K562 (cell line): ENCODE data around the gene SLC16A4.

Experiments used
- BCL6 ChIP-seq: fragments of 250-450 bp; sonication (Bioruptor Pico); IDR thresholded peaks from 2 replicates; pipeline ENCODE4 v1.4.0; 2020
- CBX3 ChIP-seq, 2 experiments: IDR thresholded peaks; 1 replicate in 1 of 2; 2 replicates in 1 of 2; pipeline ENCODE4 v1.6.1; 2012; ENCODE audit warnings: inconsistent platforms in 2 of 2, low read length in 2 of 2, borderline replicate concordance in 1 of 2, control low read depth in 1 of 2
- CTCF ChIP-seq, 3 experiments: IDR thresholded peaks in 2 of 3; conservative IDR thresholded peaks in 1 of 3; 2 replicates each; pipeline ENCODE4 v1.5.1; 2011 to 2012; ENCODE audit warnings: low read length in 3 of 3, mild to moderate bottlenecking in 3 of 3, control low read depth in 2 of 3, improper control_type of control experiment in 1 of 3, inconsistent platforms in 1 of 3, low read depth in 1 of 3, mixed read lengths in 1 of 3, moderate library complexity in 1 of 3; ENCODE audit not compliant: insufficient read depth in 2 of 3
- DDX20 ChIP-seq: fragments of 450-650 bp; IDR thresholded peaks from 2 replicates; pipeline ENCODE4 v1.6.1; 2016; ENCODE audit warnings: missing genetic modification characterization, low read depth, mild to moderate bottlenecking, missing compliant biosample characterization, moderate library complexity
- EZH2 ChIP-seq: IDR thresholded peaks from 2 replicates; pipeline ENCODE4 v1.6.1; 2012; ENCODE audit warnings: low read depth, mild to moderate bottlenecking, inconsistent platforms, low read length, borderline replicate concordance
- NR3C1 ChIP-seq: sonication (generic); formaldehyde crosslinking; IDR thresholded peaks from 2 replicates; pipeline ENCODE4 v1.8.1; 2022; ENCODE audit warnings: missing genetic modification reagents
- POLR2AphosphoS5 ChIP-seq: IDR thresholded peaks from 2 replicates; pipeline ENCODE4 v1.6.1; 2011; ENCODE audit warnings: mild to moderate bottlenecking, low read depth, low read length, moderate library complexity; ENCODE audit not compliant: control insufficient read depth, insufficient read depth
- POLR2H ChIP-seq: IDR thresholded peaks from 2 replicates; pipeline ENCODE4 v1.6.1; 2016; ENCODE audit warnings: missing genetic modification characterization, low read depth, mild to moderate bottlenecking, control low read depth, missing compliant biosample characterization, moderate library complexity
- RB1 ChIP-seq: fragments of 450-650 bp; IDR thresholded peaks from 2 replicates; pipeline ENCODE4 v1.6.1; 2017; ENCODE audit warnings: low read depth, mild to moderate bottlenecking
- TAF1 ChIP-seq: IDR thresholded peaks from 2 replicates; pipeline ENCODE4 v1.6.1; 2011; ENCODE audit warnings: mild to moderate bottlenecking, low read length, moderate library complexity; ENCODE audit not compliant: insufficient read depth, control insufficient read depth, severe bottlenecking; ENCODE audit errors: extremely low read depth
- UBTF ChIP-seq, 2 experiments: IDR thresholded peaks; 2 replicates each; pipeline ENCODE4 v1.6.1; 2012; ENCODE audit warnings: improper control_type of control experiment in 2 of 2, low read depth in 2 of 2, low read length in 2 of 2, borderline replicate concordance in 1 of 2
- TF ChIP-seq, protein P1 (sequence below): sonication (generic); formaldehyde crosslinking; IDR thresholded peaks from 2 replicates; pipeline ENCODE4 v1.8.1; 2023; ENCODE audit warnings: mild to moderate bottlenecking, missing genetic modification reagents

GRCh38 chr1:110346690-110347089 is 44.1 kb downstream of the SLC16A4 start:
- TF ChIP-seq DDX20 (tag): no peak
- TF ChIP-seq, protein P1, sequence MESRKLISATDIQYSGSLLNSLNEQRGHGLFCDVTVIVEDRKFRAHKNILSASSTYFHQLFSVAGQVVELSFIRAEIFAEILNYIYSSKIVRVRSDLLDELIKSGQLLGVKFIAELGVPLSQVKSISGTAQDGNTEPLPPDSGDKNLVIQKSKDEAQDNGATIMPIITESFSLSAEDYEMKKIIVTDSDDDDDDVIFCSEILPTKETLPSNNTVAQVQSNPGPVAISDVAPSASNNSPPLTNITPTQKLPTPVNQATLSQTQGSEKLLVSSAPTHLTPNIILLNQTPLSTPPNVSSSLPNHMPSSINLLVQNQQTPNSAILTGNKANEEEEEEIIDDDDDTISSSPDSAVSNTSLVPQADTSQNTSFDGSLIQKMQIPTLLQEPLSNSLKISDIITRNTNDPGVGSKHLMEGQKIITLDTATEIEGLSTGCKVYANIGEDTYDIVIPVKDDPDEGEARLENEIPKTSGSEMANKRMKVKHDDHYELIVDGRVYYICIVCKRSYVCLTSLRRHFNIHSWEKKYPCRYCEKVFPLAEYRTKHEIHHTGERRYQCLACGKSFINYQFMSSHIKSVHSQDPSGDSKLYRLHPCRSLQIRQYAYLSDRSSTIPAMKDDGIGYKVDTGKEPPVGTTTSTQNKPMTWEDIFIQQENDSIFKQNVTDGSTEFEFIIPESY (CRISPR knock-in tag): no peak
- no peak for TF ChIP-seq CTCF (IDR thresholded peaks at IDR 0.05 in 2 of 3, conservative IDR thresholded peaks at IDR 0.05 in 1 of 3; ENCODE audit: insufficient read depth in 2 of 3, low read depth in 1 of 3, low read length in 3 of 3)
- no peak for TF ChIP-seq BCL6 (CRISPR knock-in tag)
- TF ChIP-seq CBX3 (IDR thresholded peaks at IDR 0.05; ENCODE audit: borderline replicate concordance in 1 of 2, low read length in 2 of 2): no peak
- TF ChIP-seq TAF1: no peak
- TF ChIP-seq NR3C1 (CRISPR knock-in tag): no peak
- no peak for TF ChIP-seq POLR2AphosphoS5
- TF ChIP-seq RB1: no peak
- no peak for TF ChIP-seq POLR2H (tag)
- no peak for TF ChIP-seq EZH2
- no peak for TF ChIP-seq UBTF (IDR thresholded peaks at IDR 0.05; ENCODE audit: borderline replicate concordance in 1 of 2, low read depth in 2 of 2, low read length in 2 of 2)
